GM18526 (cell line): ENCODE data around the gene USP8.

Experiments
- POLR2A ChIP-seq: IDR thresholded peaks from 3 replicates; pipeline ENCODE4 v1.6.1; 2011; ENCODE audit not compliant: insufficient read length; ENCODE audit errors: extremely low read depth

USP8 gene

DNA sequence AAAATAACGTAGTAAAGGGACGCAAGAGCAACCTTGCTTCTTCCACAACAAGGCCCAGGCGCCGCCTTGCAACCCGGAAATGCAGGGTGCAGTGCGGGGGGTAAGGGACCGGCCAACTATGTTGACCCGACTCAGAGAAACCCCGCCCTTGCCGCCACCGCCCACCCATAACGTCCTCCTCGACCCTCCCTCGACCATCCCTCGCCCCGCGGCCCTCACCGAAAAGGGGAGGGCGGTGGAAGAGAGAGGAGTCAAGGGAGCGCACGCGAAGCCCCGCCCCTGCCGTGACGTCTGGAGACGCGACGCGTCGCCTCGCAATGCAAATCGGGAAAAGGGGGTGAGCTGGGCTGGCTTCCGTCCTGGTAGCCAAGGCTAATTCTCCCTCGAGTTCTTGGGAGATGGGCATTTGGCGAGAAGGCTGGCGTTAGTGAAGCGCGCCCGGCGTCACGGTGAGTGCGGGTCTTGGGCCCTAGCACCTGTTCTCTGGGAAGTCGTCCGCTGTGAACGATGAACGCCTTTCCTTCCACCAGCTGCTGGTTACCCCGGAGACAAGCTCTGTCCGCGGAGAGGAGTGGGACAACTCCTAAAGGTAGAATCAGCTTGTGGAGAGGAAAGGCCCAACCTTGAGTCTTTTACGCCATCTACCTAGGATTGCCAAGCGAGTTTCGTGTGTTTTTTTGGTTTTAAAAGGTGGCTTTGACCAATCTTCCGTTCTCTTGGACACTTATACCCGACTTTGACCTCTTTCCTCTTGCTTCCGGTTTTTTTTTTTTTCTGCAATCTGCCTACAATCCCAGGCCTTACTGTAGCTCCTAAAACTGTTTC, at the start of gene USP8:
Gene USP8 (plus strand): TSS at position 340 of the 825 bp plus-strand sequence. CDS start 14,669 bp downstream, outside the sequence.
- TF ChIP-seq POLR2A: peak; percentile 94

GRCh38 chr15:50377867-50378751, 46.1 kb upstream of the USP8 start:
- TF ChIP-seq POLR2A: no peak

- TF ChIP-seq POLR2A: no peak
These were observed 45.4 kb upstream of the USP8 start for GRCh38 chr15:50378776-50379175.

- no peak for TF ChIP-seq POLR2A
These were observed 44.1 kb upstream of the USP8 start for GRCh38 chr15:50380089-50380488.

DNA sequence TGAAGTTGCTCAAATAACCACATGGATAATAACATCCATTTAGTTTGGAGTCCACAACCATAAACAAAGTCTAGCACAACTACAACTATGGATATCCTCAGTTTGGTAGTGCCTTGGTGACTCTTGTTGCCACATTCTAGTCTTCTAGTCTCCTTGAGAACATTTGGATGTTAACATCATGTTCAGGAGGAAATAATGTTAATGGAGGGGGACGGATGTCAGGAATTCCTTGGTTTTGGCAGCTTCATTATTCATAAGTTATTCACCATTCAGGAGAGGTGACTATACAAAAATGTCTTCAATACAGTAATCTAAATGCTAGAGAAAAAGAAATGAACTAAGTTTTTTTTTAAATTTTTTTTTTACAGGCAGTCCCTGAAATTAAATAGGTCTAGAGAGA, 42.8 kb upstream of the USP8 start:
- TF ChIP-seq POLR2A: no peak

- no peak for TF ChIP-seq POLR2A
These were observed 33.5 kb upstream of the USP8 start for GRCh38 chr15:50390554-50391264.

DNA sequence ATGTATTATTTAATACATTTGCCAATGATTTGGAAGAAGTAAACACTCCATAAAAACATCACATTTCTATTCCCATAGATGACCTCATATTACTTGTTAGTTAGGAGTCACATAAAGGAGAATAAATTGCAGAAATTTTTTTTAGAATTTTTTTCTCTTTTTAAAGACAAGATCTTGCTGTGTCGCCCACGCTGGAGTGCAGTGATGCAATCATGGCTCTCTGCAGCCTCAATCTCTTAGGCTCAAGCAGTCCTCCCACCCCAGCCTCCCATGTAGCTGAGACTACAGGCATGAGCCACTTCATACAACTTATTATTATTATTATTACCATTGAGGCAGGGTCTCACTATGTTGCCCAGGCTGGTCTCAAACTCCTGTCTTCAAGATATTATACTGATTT, 12.3 kb upstream of the USP8 start:
- no peak for TF ChIP-seq POLR2A

GRCh38 chr15:50414624-50415023, 9.6 kb upstream of the USP8 start:
- no peak for TF ChIP-seq POLR2A

- no peak for TF ChIP-seq POLR2A
These were observed 8.3 kb upstream of the USP8 start for GRCh38 chr15:50415752-50416404.

DNA sequence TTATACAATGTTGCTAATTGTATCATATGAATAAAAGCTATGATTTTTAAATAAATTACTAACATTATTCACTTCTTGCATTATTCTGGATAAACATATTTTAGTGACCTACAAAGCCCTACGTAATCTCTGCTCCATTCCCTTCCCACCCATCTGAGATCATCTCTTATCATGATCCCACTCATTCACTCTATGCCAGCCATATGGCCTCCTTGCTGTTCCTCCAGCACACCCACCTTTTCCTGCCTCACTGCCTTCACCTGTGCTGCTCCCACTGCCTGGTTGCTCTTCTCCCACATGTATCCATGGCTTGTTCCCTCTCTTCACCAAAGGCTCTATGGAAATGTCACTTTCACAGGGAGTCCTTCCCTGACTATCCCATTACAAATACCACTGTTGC, 7.3 kb upstream of the USP8 start:
- no peak for TF ChIP-seq POLR2A

DNA sequence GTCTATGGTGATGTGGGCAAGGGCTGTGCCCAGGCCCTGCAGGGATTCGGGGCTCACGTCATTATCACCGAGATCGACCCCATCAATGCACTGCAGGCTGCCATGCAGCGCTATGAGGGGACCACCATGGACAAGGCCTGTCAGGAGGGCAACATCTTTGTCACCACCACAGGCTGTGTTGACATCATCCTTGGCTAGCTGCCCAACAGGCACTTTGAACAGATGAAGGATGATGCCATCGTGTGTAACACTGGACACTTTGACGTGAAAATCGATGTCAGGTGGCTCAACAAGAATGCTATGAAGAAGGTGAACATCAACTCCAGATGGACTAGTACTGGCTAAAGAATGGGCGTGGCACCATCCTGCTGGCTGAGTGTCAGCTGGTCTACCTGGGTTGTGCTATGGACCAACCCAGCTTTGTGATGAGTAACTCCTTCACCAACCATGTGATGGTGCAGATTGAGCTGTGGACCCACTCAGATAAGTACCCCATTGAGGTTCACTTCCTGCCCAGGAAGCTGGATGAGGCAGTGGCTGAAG, 6.1 kb upstream of the USP8 start:
- no peak for TF ChIP-seq POLR2A

DNA sequence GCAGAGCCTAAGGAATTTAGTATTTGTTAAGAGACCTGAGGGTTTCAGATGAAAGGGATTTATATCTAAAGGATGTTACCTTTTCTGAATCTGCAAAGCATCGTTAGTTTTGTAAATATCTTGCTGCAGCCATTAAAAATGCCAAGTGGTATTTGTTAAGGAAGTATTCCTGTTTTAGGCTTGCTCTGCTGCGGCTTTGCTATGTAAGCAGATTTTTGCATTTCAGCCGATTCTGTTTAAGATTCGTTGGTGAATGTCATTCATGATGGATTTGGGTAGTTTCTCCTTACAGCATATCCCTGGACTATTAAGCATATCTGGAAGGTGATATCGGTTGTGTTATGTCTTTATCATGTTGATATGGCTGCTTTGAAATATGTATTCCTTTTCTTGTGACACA, 1.0 kb downstream of the USP8 start:
- TF ChIP-seq POLR2A: no peak

DNA sequence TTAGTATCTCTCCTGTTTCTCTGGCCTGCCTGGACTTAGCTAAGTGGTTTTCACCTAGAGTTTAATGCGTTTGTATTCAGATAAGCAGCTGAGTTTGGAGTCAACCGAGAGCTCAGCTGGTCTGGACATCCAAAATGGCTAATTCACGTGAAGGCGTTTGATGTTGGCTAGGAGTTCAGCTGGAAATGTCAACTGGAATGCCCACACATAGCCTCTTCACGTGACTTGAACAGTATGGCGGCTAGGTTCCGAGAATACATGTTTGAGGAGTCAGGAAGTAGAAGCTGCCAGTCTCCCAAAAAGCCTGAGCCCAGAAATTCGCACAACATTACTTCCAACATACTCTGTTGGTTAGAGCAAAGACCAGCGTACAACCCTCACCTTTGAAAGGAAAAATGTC, 2.2 kb downstream of the USP8 start:
- TF ChIP-seq POLR2A: no peak

DNA sequence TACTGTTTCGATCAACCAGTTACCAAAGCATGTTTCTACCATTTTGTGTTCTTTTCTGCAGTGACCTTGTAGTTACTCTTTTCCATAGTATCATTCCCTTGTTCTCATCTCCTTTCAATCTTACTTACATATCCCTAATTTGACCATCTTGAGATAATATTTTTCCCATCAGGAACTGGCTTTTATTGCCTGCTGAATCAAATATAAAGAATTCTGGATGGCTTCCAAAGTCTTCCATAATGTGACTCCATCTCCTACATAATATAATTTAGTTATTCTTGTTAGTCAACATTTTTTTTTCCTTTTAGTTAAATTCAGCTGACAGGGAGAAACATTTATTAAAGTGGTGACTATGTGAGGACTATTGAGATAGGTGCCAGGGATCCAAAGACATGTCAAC, 7.0 kb downstream of the USP8 start:
- no peak for TF ChIP-seq POLR2A

GRCh38 chr15:50432230-50432629, 8.0 kb downstream of the USP8 start:
- no peak for TF ChIP-seq POLR2A

DNA sequence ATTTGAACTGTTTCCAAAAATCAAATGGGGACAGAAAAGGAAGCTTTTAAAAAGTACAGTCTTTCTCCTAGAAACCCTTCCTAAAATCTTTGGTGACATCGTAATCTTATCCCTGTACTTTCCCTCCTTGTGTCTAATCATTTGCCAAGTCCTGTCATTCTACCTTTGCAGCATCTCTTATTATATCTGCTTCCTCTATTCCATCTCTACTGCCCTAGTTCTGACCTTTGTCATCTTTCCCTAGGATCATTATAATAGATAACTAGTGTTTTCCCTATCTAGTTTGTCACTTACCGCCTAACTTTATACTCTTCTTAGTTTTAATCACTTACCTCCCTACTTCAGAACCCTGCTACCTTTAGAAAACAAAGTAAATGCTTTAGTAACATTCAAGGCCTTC, 11.6 kb downstream of the USP8 start:
- no peak for TF ChIP-seq POLR2A
